Upper lobe of left lung (tissue), 4 donors: Measurements from ENCODE around the gene MN1.

ENCODE experiments used
- CTCF ChIP-seq, 6 experiments: fragments of 450-650 bp in 4 of 6; fragments of 200-600 bp in 2 of 6; sonication (generic) in 2 of 6; IDR thresholded peaks; one replicate each; pipeline ENCODE4 v1.5.1; 2016 to 2019; ENCODE audit warnings: antibody characterized with exemption in 6 of 6
- EP300 ChIP-seq, 4 donors: sonication (generic); formaldehyde crosslinking; IDR thresholded peaks; one replicate each; pipeline ENCODE4 v1.5.1; 2017; ENCODE audit warnings: antibody characterized with exemption in 4 of 4, control low read depth in 2 of 4
- POLR2A ChIP-seq, 4 donors: fragments of 450-650 bp; IDR thresholded peaks; one replicate each; pipeline ENCODE4 v1.5.1; 2016 to 2017; ENCODE audit warnings: antibody characterized with exemption in 4 of 4, mild to moderate bottlenecking in 2 of 4
- POLR2AphosphoS5 ChIP-seq, 2 donors: sonication (generic); formaldehyde crosslinking; IDR thresholded peaks; one replicate each; pipeline ENCODE4 v1.5.1; 2017; ENCODE audit warnings: antibody characterized with exemption in 2 of 2

DNA sequence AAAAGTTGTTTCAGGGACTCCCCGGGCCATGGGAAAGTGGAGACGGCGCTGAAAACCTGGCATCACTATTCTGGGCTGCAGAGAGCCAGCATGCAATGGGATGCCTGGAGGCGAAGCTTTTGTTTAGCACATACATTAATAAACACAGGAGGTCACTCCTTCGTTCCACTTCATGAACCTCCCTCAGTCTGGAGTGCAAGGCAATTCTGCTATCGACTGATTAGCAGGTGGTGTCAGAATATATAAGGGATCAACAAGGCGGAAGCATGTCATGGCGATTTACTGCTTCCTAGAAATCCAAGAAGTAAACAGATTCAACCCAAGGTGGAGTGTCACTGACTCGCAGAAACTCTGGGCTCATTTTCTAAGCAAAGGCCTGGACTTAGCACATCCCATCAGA, 45.4 kb upstream of the MN1 start:
- no peak for TF ChIP-seq POLR2AphosphoS5 (IDR thresholded peaks at IDR 0.05)
- TF ChIP-seq POLR2A (IDR thresholded peaks at IDR 0.05) = no peak
- TF ChIP-seq CTCF (IDR thresholded peaks at IDR 0.05) = no peak
- TF ChIP-seq EP300 (IDR thresholded peaks at IDR 0.05) = no peak
